ENCODE results near the gene PPP1R17.

GRCh38 chr7:31699050-31699449 is 12.0 kb downstream of the PPP1R17 start:
- TF ChIP-seq CTCF (conservative IDR thresholded peaks at IDR 0.05 in 1 of 2, IDR thresholded peaks at IDR 0.05 in 1 of 2; ENCODE audit: low read depth in 1 of 2, low read length in 2 of 2) (no peak), EZH2 (IDR thresholded peaks at IDR 0.05; ENCODE audit: low read length, missing control alignments) (no peak)

All from fibroblast of lung (primary cell).